Right lobe of liver (tissue), 6 donors: ENCODE results near the gene DNAAF3. TPM values are rescaled to one million over a fixed set of nuclear protein-coding genes. Genes with fewer than 3 reads are reported as not detected.

Experiments used
- ATAC-seq, 4 donors: fragments of 200-7000 bp; cut with Tn5 transposase; one replicate each; pipeline ENCODE4 v1.9.1; 2020; ENCODE audit warnings: mild to moderate bottlenecking in 4 of 4, moderate library complexity in 4 of 4
- DNase-seq, 3 donors: peaks; one replicate each; pipeline ENCODE4 v3.0.0-alpha.2; 2020
- H3K27ac ChIP-seq, 3 donors: fragments of 200-600 bp; one replicate each; pipeline ENCODE4 v1.8.0; 2022
- H3K27me3 ChIP-seq, 2 donors: fragments of 200-600 bp; one replicate each; pipeline ENCODE4 v1.8.0; 2022
- H3K36me3 ChIP-seq, 4 donors: fragments of 200-600 bp; sonication (generic) in 1 of 4; one replicate each; pipeline versions ENCODE4 v1.5.1 to v1.8.0; 2017 to 2022; ENCODE audit warnings: control low read depth in 1 of 4
- H3K4me1 ChIP-seq, 4 donors: fragments of 200-600 bp; sonication (generic) in 1 of 4; one replicate each; pipeline versions ENCODE4 v1.5.1 to v1.8.0; 2017 to 2022; ENCODE audit warnings: control low read depth in 1 of 4
- H3K4me3 ChIP-seq, 3 donors: fragments of 200-600 bp; one replicate each; pipeline ENCODE4 v1.8.0; 2022
- H3K9me3 ChIP-seq, 4 donors: fragments of 200-600 bp; sonication (generic) in 1 of 4; one replicate each; pipeline versions ENCODE4 v1.5.1 to v1.8.0; 2017 to 2022; ENCODE audit warnings: control low read depth in 1 of 4
- POLR2A ChIP-seq: fragments of 450-650 bp; IDR thresholded peaks from one replicate; pipeline ENCODE4 v1.6.1; 2017; ENCODE audit warnings: antibody characterized with exemption, mild to moderate bottlenecking
- WGBS: methylation state at CpG from one replicate; pipeline ENCODE4 v1.1.6; 2018; ENCODE audit warnings: low coverage, low lambda C conversion rate; ENCODE audit not compliant: insufficient coverage; ENCODE audit errors: missing lambda C conversion rate; 5-methylcytosine and 5-hydroxymethylcytosine counted together
- intact Hi-C, 2 donors: fragments of 100-400 bp; cut with DNase I; formaldehyde crosslinking; loops; one replicate each; pipeline versions ENCODE4 v1.11.2 to v1.14.1; 2022
- total RNA-seq, 6 experiments: library from RNA; depleted of rRNA in 2 of 6; stranded (reverse); fragments of >200 nt in 2 of 6; fragmentation: NEBNext Ultra II Directional in 3 of 6; extraction: Animal tissue kit (Norgen Biotek cat#: 25700) in 3 of 6; gene quantifications; one replicate each; pipeline versions ENCODE4 v1.1.0 to v1.2.4, GENCODE V29; 2016 to 2023
- TF ChIP-seq, protein P1 (sequence below), 4 donors: fragments of 200-600 bp in 3 of 4; fragments of 450-650 bp in 1 of 4; IDR thresholded peaks; one replicate each; pipeline versions ENCODE4 v1.5.1 to v1.8.0; 2016 to 2022; ENCODE audit warnings: antibody characterized with exemption in 4 of 4, mild to moderate bottlenecking in 2 of 4
- donor health status: DM: no; HTN: yes; CAD: no.
- donor health status: DM: no; HTN: no; CAD: no.
- donor health status: DM: no; HTN: no; CAD: no.
- donor health status: DM: no; HTN: yes; CAD: no.
- donor health status: DM: no; HTN: yes; CAD: no.

Gene DNAAF3
- total RNA-seq, 6 experiments from 2014 or later = 0.22 to 4.3 (median 0.49) TPM

- intact Hi-C loops = no loop called here
- Histone ChIP-seq H3K27me3 (no peaks in the 10 kb centered on the region), H3K4me3 (peak overlapping the region; percentile 60 to 83 (median 68)), H3K27ac (peak overlapping the region; percentile 27 to 70 (median 39)), H3K36me3 (no peaks in the 10 kb centered on the region), H3K9me3 (no peaks in the 10 kb centered on the region), H3K4me1 (peaks cover 0 to 18% (median 7%) of the 10 kb centered on the region in 4 donors)
- ATAC-seq = peak; percentile 91 to 95 (median 92)
- 1% methylated on average over 33 of the region's 44 CpGs for WGBS
- TF ChIP-seq POLR2A = peak; percentile 52
- TF ChIP-seq, protein P1, sequence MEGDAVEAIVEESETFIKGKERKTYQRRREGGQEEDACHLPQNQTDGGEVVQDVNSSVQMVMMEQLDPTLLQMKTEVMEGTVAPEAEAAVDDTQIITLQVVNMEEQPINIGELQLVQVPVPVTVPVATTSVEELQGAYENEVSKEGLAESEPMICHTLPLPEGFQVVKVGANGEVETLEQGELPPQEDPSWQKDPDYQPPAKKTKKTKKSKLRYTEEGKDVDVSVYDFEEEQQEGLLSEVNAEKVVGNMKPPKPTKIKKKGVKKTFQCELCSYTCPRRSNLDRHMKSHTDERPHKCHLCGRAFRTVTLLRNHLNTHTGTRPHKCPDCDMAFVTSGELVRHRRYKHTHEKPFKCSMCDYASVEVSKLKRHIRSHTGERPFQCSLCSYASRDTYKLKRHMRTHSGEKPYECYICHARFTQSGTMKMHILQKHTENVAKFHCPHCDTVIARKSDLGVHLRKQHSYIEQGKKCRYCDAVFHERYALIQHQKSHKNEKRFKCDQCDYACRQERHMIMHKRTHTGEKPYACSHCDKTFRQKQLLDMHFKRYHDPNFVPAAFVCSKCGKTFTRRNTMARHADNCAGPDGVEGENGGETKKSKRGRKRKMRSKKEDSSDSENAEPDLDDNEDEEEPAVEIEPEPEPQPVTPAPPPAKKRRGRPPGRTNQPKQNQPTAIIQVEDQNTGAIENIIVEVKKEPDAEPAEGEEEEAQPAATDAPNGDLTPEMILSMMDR (IDR thresholded peaks at IDR 0.05) = no peak
- peak; percentile 99 to 100 (median 100) for DNase-seq
Measured at GRCh38 chr19:55117663-55118391, 48.6 kb downstream of the DNAAF3 start.

- DNase-seq = peak in 1 of 3 donors; percentile 52
- H3K27me3 ChIP-seq = no peaks in the 10 kb centered on the region
- H3K9me3 ChIP-seq = no peaks in the 10 kb centered on the region
- 0% methylated on average over 8 of the region's 97 CpGs for WGBS
- peak within 1 kb of the TSS; percentile 53 to 70 (median 66) for H3K27ac ChIP-seq
- peak in 1 of 4 donors; percentile 3 for ATAC-seq
- peaks cover 0 to 2% (median 0%) of the 10 kb centered on the region in 4 donors for H3K36me3 ChIP-seq
- intact Hi-C loops = no loop called here
- H3K4me3 ChIP-seq = peak within 1 kb of the TSS; percentile 81 to 83 (median 83)
- H3K4me1 ChIP-seq = peaks cover 0 to 18% (median 7%) of the 10 kb centered on the region in 4 donors
- TF ChIP-seq, protein P1 (IDR thresholded peaks at IDR 0.05) = no peak
- TF ChIP-seq POLR2A = peak; percentile 1
Measured at GRCh38 chr19:55116859-55117662, 49.4 kb downstream of the DNAAF3 start, which contains the start of gene PPP1R12C. PPP1R12C (minus strand) TSS chr19:55117637; CDS start chr19:55117543, 94 bp downstream.

DNA sequence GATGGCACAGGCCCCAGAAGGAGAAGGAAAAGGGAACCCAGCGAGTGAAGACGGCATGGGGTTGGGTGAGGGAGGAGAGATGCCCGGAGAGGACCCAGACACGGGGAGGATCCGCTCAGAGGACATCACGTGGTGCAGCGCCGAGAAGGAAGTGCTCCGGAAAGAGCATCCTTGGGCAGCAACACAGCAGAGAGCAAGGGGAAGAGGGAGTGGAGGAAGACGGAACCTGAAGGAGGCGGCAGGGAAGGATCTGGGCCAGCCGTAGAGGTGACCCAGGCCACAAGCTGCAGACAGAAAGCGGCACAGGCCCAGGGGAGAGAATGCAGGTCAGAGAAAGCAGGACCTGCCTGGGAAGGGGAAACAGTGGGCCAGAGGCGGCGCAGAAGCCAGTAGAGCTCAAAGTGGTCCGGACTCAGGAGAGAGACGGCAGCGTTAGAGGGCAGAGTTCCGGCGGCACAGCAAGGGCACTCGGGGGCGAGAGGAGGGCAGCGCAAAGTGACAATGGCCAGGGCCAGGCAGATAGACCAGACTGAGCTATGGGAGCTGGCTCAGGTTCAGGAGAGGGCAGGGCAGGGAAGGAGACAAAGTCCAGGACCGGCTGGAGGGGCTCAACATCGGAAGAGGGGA, 50.1 kb downstream of the DNAAF3 start:
- Histone ChIP-seq H3K4me1 (peaks cover 0 to 18% (median 7%) of the 10 kb centered on the region in 4 donors), H3K27ac (peak overlapping the region in 2 of 3 donors; percentile 53 to 70), H3K9me3 (no peaks in the 10 kb centered on the region), H3K4me3 (peak overlapping the region; percentile 81 to 83 (median 83)), H3K36me3 (peaks cover 0 to 2% (median 0%) of the 10 kb centered on the region in 4 donors), H3K27me3 (no peaks in the 10 kb centered on the region)
- intact Hi-C loops = no loop called here
- under 1% methylated on average over 24 of the region's 25 CpGs for WGBS
- ATAC-seq (peak; percentile 21 to 35 (median 32)), DNase-seq (peak; percentile 65 to 77 (median 69))
- TF ChIP-seq POLR2A = no peak
- TF ChIP-seq, protein P1 (IDR thresholded peaks at IDR 0.05) = no peak

DNA sequence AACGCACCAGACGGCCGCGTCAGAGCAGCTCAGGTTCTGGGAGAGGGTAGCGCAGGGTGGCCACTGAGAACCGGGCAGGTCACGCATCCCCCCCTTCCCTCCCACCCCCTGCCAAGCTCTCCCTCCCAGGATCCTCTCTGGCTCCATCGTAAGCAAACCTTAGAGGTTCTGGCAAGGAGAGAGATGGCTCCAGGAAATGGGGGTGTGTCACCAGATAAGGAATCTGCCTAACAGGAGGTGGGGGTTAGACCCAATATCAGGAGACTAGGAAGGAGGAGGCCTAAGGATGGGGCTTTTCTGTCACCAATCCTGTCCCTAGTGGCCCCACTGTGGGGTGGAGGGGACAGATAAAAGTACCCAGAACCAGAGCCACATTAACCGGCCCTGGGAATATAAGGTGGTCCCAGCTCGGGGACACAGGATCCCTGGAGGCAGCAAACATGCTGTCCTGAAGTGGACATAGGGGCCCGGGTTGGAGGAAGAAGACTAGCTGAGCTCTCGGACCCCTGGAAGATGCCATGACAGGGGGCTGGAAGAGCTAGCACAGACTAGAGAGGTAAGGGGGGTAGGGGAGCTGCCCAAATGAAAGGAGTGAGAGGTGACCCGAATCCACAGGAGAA, 50.9 kb downstream of the DNAAF3 start:
- H3K4me1 ChIP-seq = peaks cover 0 to 18% (median 7%) of the 10 kb centered on the region in 4 donors

More for the DNA sequence above, 50.9 kb downstream of the DNAAF3 start:
- H3K36me3 ChIP-seq = peaks cover 0 to 2% (median 0%) of the 10 kb centered on the region in 4 donors
- DNase-seq (peak in 1 of 3 donors; percentile 13), ATAC-seq (no peak)
- H3K9me3 ChIP-seq = no peaks in the 10 kb centered on the region
- intact Hi-C loops = no loop called here
- peak overlapping the region in 2 of 3 donors; percentile 81 to 83 for H3K4me3 ChIP-seq
- H3K27me3 ChIP-seq = no peaks in the 10 kb centered on the region
- TF ChIP-seq, protein P1 (IDR thresholded peaks at IDR 0.05) = no peak
- TF ChIP-seq POLR2A = no peak
- no peak overlapping the region for H3K27ac ChIP-seq
- 56% methylated on average over 12 of the region's 13 CpGs for whole genome bisulfite sequencing
